ENCODE measurements around the gene ST6GALNAC6. TPM values are rescaled to one million over a fixed set of nuclear protein-coding genes. Genes with fewer than 3 reads are reported as not detected.
"Not testable (repeated sequence)": the region's sequence is repeated elsewhere in the genome, so short reads cannot be mapped to it uniquely, and the experiment has no call there.

Gene ST6GALNAC6
- total and polyA plus RNA-seq, 2 of the 4 experiments (the other 2 are of a cell fraction), result 35.7 to 48.6 TPM

DNA sequence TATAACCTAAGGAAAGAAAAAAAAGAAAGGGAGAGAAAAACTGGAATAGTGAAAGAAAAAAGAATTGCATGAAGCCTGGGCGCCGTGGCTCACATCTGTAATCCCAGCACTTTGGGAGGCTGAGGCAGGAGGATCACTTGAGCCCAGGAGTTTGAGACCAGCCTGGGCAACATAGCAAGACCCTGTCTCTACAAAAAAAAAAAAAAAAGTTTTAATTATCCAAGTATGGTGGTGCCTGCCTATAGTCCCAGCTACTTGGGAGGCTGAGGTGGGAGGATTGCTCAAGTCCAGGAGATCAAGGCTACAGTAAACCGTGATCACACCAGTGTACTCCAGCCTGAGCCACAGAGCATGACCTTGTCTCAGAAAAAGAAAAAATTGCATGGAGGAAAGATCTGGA lies 17.7 kb downstream of the ST6GALNAC6 start:
- DNase-seq; H3K9me1 ChIP-seq (ENCODE audit: insufficient read depth, low read length); H3K56ac ChIP-seq (ENCODE audit: extremely low read depth, insufficient read depth, low read length); H2AK9ac ChIP-seq (replicated peaks; ENCODE audit: low read depth, low read length, poor library complexity); H2AK5ac ChIP-seq (ENCODE audit: low read depth, low read length); H3K9ac ChIP-seq (ENCODE audit: low read depth, low read length); H2BK120ac ChIP-seq (ENCODE audit: low read depth, low read length); H4K5ac ChIP-seq (ENCODE audit: low read depth, low read length); H2BK15ac ChIP-seq (ENCODE audit: low read depth, low read length); POLR2A ChIA-PET (ENCODE audit: unreplicated experiment); H3K14ac ChIP-seq (replicated peaks; ENCODE audit: low read depth, low read length); intact Hi-C loops (cut with micrococcal nuclease); H3K27ac ChIP-seq (ENCODE audit: insufficient read depth, low read length); H4K91ac ChIP-seq (ENCODE audit: insufficient read depth, low read depth, low read length); H2AFZ ChIP-seq (replicated peaks; ENCODE audit: low read length, poor library complexity); H4K20me1 ChIP-seq (ENCODE audit: insufficient read depth, low read length); H4K8ac ChIP-seq (ENCODE audit: low read depth in 2 of 2, low read length in 2 of 2); in situ Hi-C loops (cut with MboI; ENCODE audit: low sequenced_read_pairs); H3K27me3 ChIP-seq (ENCODE audit: control insufficient read depth, insufficient read depth, low read length); H2BK5ac ChIP-seq (ENCODE audit: low read depth, low read length, poor library complexity, severe bottlenecking); CTCF ChIA-PET; H3K4ac ChIP-seq (ENCODE audit: low read depth, low read length); H3K18ac ChIP-seq (ENCODE audit: low read depth, low read length); ATAC-seq (ENCODE audit: low read depth); H3K9me3 ChIP-seq (ENCODE audit: control insufficient read depth, insufficient read depth, low read length); dilution Hi-C loops (cut with HindIII; ENCODE audit: low sequenced_read_pairs, unreplicated experiment); H3K23ac ChIP-seq (ENCODE audit: low read depth, low read length); H2BK20ac ChIP-seq (ENCODE audit: low read depth, low read length); BruUV-seq (replicated peaks); H3K4me2 ChIP-seq (ENCODE audit: low read depth, low read length); H3K4me3 ChIP-seq (ENCODE audit: insufficient read depth, low read depth, low read length): not testable (repeated sequence)
- peaks cover 28% of the 10 kb centered on the region for H3K36me3 ChIP-seq (ENCODE audit: control insufficient read depth, insufficient read depth, low read length)
- H3K79me1 ChIP-seq (ENCODE audit: low read depth in 1 of 2, low read length in 2 of 2), result peaks cover 6 to 16% of the 10 kb centered on the region in 2 experiments; a peak in 3 of 4 replicates
- WGBS, 2 experiments (ENCODE audit: extremely low coverage in 2 of 2, insufficient read length in 1 of 2), result no CpG with 5 or more reads among the region's 3 CpGs
- peaks cover 12% of the 10 kb centered on the region for H3K4me1 ChIP-seq (ENCODE audit: control insufficient read depth, insufficient read depth, low read length)

All from IMR-90 (cell line).